GM19455 (cell line): Measurements from ENCODE around the gene COQ7.
A peak's percentile ranks its signal among the peaks of the same experiment; 100 is the strongest.

ENCODE experiments used
- ATAC-seq: cut with Tn5 transposase; IDR thresholded peaks from one replicate; pipeline ENCODE4 v1.9.1; 2021; ENCODE audit not compliant: unreplicated experiment

COQ7 gene

GRCh38 chr16:19085679-19086200 lies 18.3 kb downstream of the COQ7 start:
- no peak for ATAC-seq

- ATAC-seq = peak; percentile 83
Observed at GRCh38 chr16:19086322-19087199, 19.1 kb downstream of the COQ7 start.

- no peak for ATAC-seq
Observed at GRCh38 chr16:19088341-19088916, 21.0 kb downstream of the COQ7 start.

GRCh38 chr16:19089410-19089955 lies 22.1 kb downstream of the COQ7 start:
- no peak for ATAC-seq

- ATAC-seq = no peak
Observed at GRCh38 chr16:19090916-19091315, 23.5 kb downstream of the COQ7 start.

- ATAC-seq = no peak
Observed at GRCh38 chr16:19092653-19093410, 25.4 kb downstream of the COQ7 start.

- ATAC-seq = no peak
Observed at GRCh38 chr16:19093631-19094541, 26.5 kb downstream of the COQ7 start.

GRCh38 chr16:19094542-19095365 lies 27.3 kb downstream of the COQ7 start:
- ATAC-seq = no peak

GRCh38 chr16:19095654-19096053 lies 28.2 kb downstream of the COQ7 start:
- no peak for ATAC-seq

- no peak for ATAC-seq
Observed at GRCh38 chr16:19098173-19098572, 30.8 kb downstream of the COQ7 start.

GRCh38 chr16:19102187-19102872 lies 34.9 kb downstream of the COQ7 start:
- no peak for ATAC-seq

- ATAC-seq = no peak
Observed at GRCh38 chr16:19104607-19105006, 37.2 kb downstream of the COQ7 start.

- no peak for ATAC-seq
Observed at GRCh38 chr16:19105131-19105530, 37.7 kb downstream of the COQ7 start.

GRCh38 chr16:19105891-19106624 lies 38.6 kb downstream of the COQ7 start:
- no peak for ATAC-seq

GRCh38 chr16:19106625-19107020 lies 39.2 kb downstream of the COQ7 start:
- no peak for ATAC-seq

GRCh38 chr16:19108409-19109287 lies 41.2 kb downstream of the COQ7 start:
- no peak for ATAC-seq

GRCh38 chr16:19109288-19109664 lies 41.9 kb downstream of the COQ7 start:
- ATAC-seq = no peak
